HTERT RPE-1 (cell line): ENCODE measurements around the gene ZNF366.

ENCODE experiments used
- in situ Hi-C: fragments of 300-500 bp; cut with MboI; formaldehyde crosslinking; loops from 4 replicates; pipeline ENCODE4 v1.14.3; 2020; ENCODE audit warnings: low sequenced_read_pairs

The ZNF366 gene

GRCh38 chr5:72499090-72499489 is 8.1 kb downstream of the ZNF366 start:
- in situ Hi-C loops: no loop called here

- in situ Hi-C loops: no loop called here
These were observed 8.9 kb downstream of the ZNF366 start for GRCh38 chr5:72498284-72498683.

- in situ Hi-C loops: no loop called here
These were observed 9.4 kb downstream of the ZNF366 start for GRCh38 chr5:72497823-72498222.

GRCh38 chr5:72495410-72495809 is 11.8 kb downstream of the ZNF366 start:
- in situ Hi-C loops: no loop called here

- in situ Hi-C loops: no loop called here
These were observed 12.5 kb downstream of the ZNF366 start for GRCh38 chr5:72494623-72495124.

- in situ Hi-C loops: no loop called here
These were observed 17.7 kb downstream of the ZNF366 start for GRCh38 chr5:72489536-72489935.

- in situ Hi-C loops: no loop called here
These were observed 18.5 kb downstream of the ZNF366 start for GRCh38 chr5:72488756-72489155.

- in situ Hi-C loops: no loop called here
These were observed 20.0 kb downstream of the ZNF366 start for GRCh38 chr5:72487177-72487576.

- in situ Hi-C loops: no loop called here
These were observed 20.8 kb downstream of the ZNF366 start for GRCh38 chr5:72486371-72486770.

GRCh38 chr5:72485430-72485974 is 21.7 kb downstream of the ZNF366 start:
- in situ Hi-C loops: no loop called here

GRCh38 chr5:72482046-72482445 is 25.2 kb downstream of the ZNF366 start:
- in situ Hi-C loops: no loop called here

- in situ Hi-C loops: no loop called here
These were observed 26.4 kb downstream of the ZNF366 start for GRCh38 chr5:72480841-72481240.

GRCh38 chr5:72479921-72480320 is 27.3 kb downstream of the ZNF366 start:
- in situ Hi-C loops: no loop called here

GRCh38 chr5:72478684-72479083 is 28.5 kb downstream of the ZNF366 start:
- in situ Hi-C loops: no loop called here

- in situ Hi-C loops: no loop called here
These were observed 28.9 kb downstream of the ZNF366 start for GRCh38 chr5:72478276-72478675.

GRCh38 chr5:72477644-72478043 is 29.6 kb downstream of the ZNF366 start:
- in situ Hi-C loops: no loop called here

GRCh38 chr5:72477176-72477575 is 30.0 kb downstream of the ZNF366 start:
- in situ Hi-C loops: no loop called here

GRCh38 chr5:72476721-72477120 is 30.5 kb downstream of the ZNF366 start:
- in situ Hi-C loops: no loop called here

GRCh38 chr5:72476275-72476674 is 30.9 kb downstream of the ZNF366 start:
- in situ Hi-C loops: no loop called here

- in situ Hi-C loops: no loop called here
These were observed 32.7 kb downstream of the ZNF366 start for GRCh38 chr5:72474516-72474915.

GRCh38 chr5:72474046-72474500 is 33.1 kb downstream of the ZNF366 start:
- in situ Hi-C loops: no loop called here

GRCh38 chr5:72472666-72473422 is 34.4 kb downstream of the ZNF366 start:
- in situ Hi-C loops: no loop called here
